GM12878 (cell line): ENCODE results near the gene ANKRD45. TPM values are rescaled to one million over a fixed set of nuclear protein-coding genes. Genes with fewer than 3 reads are reported as not detected.

ENCODE experiments used
- ATAC-seq: fragments of 200-7000 bp; cut with Tn5 transposase; 3 replicates; pipeline ENCODE4 v1.9.1; 2020; ENCODE audit warnings: mild to moderate bottlenecking, moderate library complexity
- BruUV-seq: library from RNA; stranded (reverse); fragments of 400-500 nt; replicated peaks from 2 replicates; lab custom pipeline; 2021; lab: Mats Ljungman, UMichigan
- CTCF ChIA-PET: fragments of 300-600 bp; sonication (Branson Sonifier 250); formaldehyde crosslinking; extraction: SDS; loops from one replicate; lab custom pipeline; 2021; ENCODE audit warnings: inconsistent platforms; lab: Yijun Ruan, JAX
- POLR2A ChIA-PET: fragments of 350-600 bp; formaldehyde crosslinking; extraction: SDS; loops from one replicate; lab custom pipeline; 2021; ENCODE audit warnings: inconsistent platforms; lab: Charles Lee
- RAD21 ChIA-PET: fragments of 300-600 bp; sonication (Branson Sonifier 250); formaldehyde crosslinking; loops from one replicate; lab custom pipeline; 2023; ENCODE audit warnings: antibody characterized with exemption; ENCODE audit not compliant: unreplicated experiment; lab: Charles Lee
- SMC1A ChIA-PET: fragments of 300-600 bp; sonication (Branson Sonifier 250); formaldehyde crosslinking; loops from one replicate; lab custom pipeline; 2023; ENCODE audit not compliant: unreplicated experiment, uncharacterized antibody; lab: Charles Lee
- DNase-seq: peaks from one replicate; pipeline ENCODE4 v3.0.0-alpha.2; 2011; ENCODE audit warnings: low read depth, low spot score
- FAIRE-seq: peaks from 3 replicates; lab custom pipeline; 2011; peaks lifted over from hg19 to GRCh38; lab: Jason Lieb, UNC
- H2AFZ ChIP-seq: 2 replicates; pipeline ENCODE4 v1.6.0; 2011; ENCODE audit warnings: low read depth, low read length, control low read depth; ENCODE audit not compliant: control insufficient read depth
- H3K27ac ChIP-seq: 2 replicates; pipeline ENCODE4 v1.5.1; 2011; ENCODE audit warnings: control low read depth; ENCODE audit not compliant: control insufficient read depth, insufficient read depth
- H3K27me3 ChIP-seq, 2 experiments: replicated peaks in 1 of 2; 2 replicates each; pipeline versions ENCODE4 v1.6.0 to v1.6.1; 2011; ENCODE audit warnings: low read length in 1 of 2; ENCODE audit not compliant: control insufficient read depth in 2 of 2, insufficient read depth in 2 of 2
- H3K36me3 ChIP-seq, 2 experiments: 2 replicates each; pipeline ENCODE4 v1.5.1; 2011; ENCODE audit warnings: low read length in 1 of 2; ENCODE audit not compliant: control insufficient read depth in 2 of 2, insufficient read depth in 2 of 2
- H3K4me1 ChIP-seq: 2 replicates; pipeline ENCODE4 v1.6.1; 2011; ENCODE audit warnings: mild to moderate bottlenecking, low read length, moderate library complexity, mixed read lengths; ENCODE audit not compliant: control insufficient read depth, insufficient read depth
- H3K4me2 ChIP-seq: 2 replicates; pipeline ENCODE4 v1.6.0; 2011; ENCODE audit warnings: control low read depth; ENCODE audit not compliant: control insufficient read depth, insufficient read depth
- H3K4me3 ChIP-seq: fragments of 200-600 bp; sonication (generic); 2 replicates; pipeline ENCODE4 v1.5.1; 2016
- H3K79me2 ChIP-seq: 2 replicates; pipeline ENCODE4 v1.6.0; 2011; ENCODE audit warnings: low read length; ENCODE audit not compliant: control insufficient read depth, insufficient read depth
- H3K9ac ChIP-seq: 2 replicates; pipeline ENCODE4 v1.8.0; 2011; ENCODE audit warnings: low read length, control low read depth, mixed read lengths; ENCODE audit not compliant: control insufficient read depth, insufficient read depth
- H3K9me3 ChIP-seq: replicated peaks from 3 replicates; pipeline ENCODE4 v1.5.1; 2011; ENCODE audit warnings: mild to moderate bottlenecking, low read length; ENCODE audit not compliant: control insufficient read depth, insufficient read depth
- H4K20me1 ChIP-seq: 2 replicates; pipeline ENCODE4 v1.6.0; 2011; ENCODE audit not compliant: control insufficient read depth, insufficient read depth
- DPF2 ChIP-seq: fragments of 450-650 bp; IDR thresholded peaks from 2 replicates; pipeline ENCODE4 v1.6.1; 2017; ENCODE audit warnings: mild to moderate bottlenecking
- E2F4 ChIP-seq: IDR thresholded peaks from 2 replicates; pipeline ENCODE4 v1.6.1; 2012; ENCODE audit warnings: low read depth, low read length, improper control_type of control experiment
- E4F1 ChIP-seq: fragments of 450-650 bp; IDR thresholded peaks from 2 replicates; pipeline ENCODE4 v1.6.1; 2018; ENCODE audit warnings: borderline replicate concordance, mild to moderate bottlenecking; ENCODE audit not compliant: partially characterized antibody
- HDAC6 ChIP-seq: fragments of 200-600 bp; sonication (generic); IDR thresholded peaks from one replicate; pipeline ENCODE4 v1.8.0; 2017; ENCODE audit warnings: antibody characterized with exemption; ENCODE audit not compliant: unreplicated experiment
- NKRF ChIP-seq: fragments of 450-650 bp; conservative IDR thresholded peaks from 2 replicates; pipeline ENCODE4 v1.6.1; 2017; ENCODE audit warnings: mild to moderate bottlenecking, moderate library complexity
- PAX8 ChIP-seq: fragments of 450-650 bp; IDR thresholded peaks from 2 replicates; pipeline ENCODE4 v1.6.1; 2017; ENCODE audit warnings: mild to moderate bottlenecking, moderate library complexity
- POLR2AphosphoS5 ChIP-seq: IDR thresholded peaks from 2 replicates; pipeline ENCODE4 v1.6.1; 2011; ENCODE audit warnings: mild to moderate bottlenecking, low read length, inconsistent platforms
- RBBP5 ChIP-seq: fragments of 200-600 bp; sonication (generic); conservative IDR thresholded peaks from 2 replicates; pipeline ENCODE4 v1.6.1; 2016
- SKIL ChIP-seq: fragments of 450-650 bp; IDR thresholded peaks from 2 replicates; pipeline ENCODE4 v1.6.1; 2017; ENCODE audit warnings: mild to moderate bottlenecking, low read depth, inconsistent platforms; ENCODE audit not compliant: poor library complexity, severe bottlenecking
- SREBF1 ChIP-seq: IDR thresholded peaks from 2 replicates; pipeline ENCODE4 v1.6.1; 2012; ENCODE audit warnings: mild to moderate bottlenecking, low read length
- STAT1 ChIP-seq: fragments of 450-650 bp; conservative IDR thresholded peaks from 2 replicates; pipeline ENCODE4 v1.6.1; 2014; ENCODE audit warnings: antibody characterized with exemption, mild to moderate bottlenecking
- SUZ12 ChIP-seq: fragments of 200-600 bp; sonication (generic); IDR thresholded peaks from one replicate; pipeline ENCODE4 v1.6.1; 2018; ENCODE audit warnings: antibody characterized with exemption, mild to moderate bottlenecking; ENCODE audit not compliant: unreplicated experiment
- USF1 ChIP-seq: IDR thresholded peaks from 2 replicates; pipeline ENCODE4 v1.6.1; 2011; ENCODE audit warnings: borderline replicate concordance, low read depth, mild to moderate bottlenecking, moderate library complexity, mixed read lengths, low read length; ENCODE audit not compliant: insufficient read depth; ENCODE audit errors: extremely low read length
- WGBS: methylation state at CpG from one replicate; pipeline ENCODE4 v1.1.6; 2016; ENCODE audit warnings: low lambda C conversion rate; ENCODE audit not compliant: insufficient replicate concordance, insufficient coverage; ENCODE audit errors: missing lambda C conversion rate; 5-methylcytosine and 5-hydroxymethylcytosine counted together
- in situ Hi-C: fragments of 300-500 bp; cut with MboI; formaldehyde crosslinking; loops from 9 replicates; pipeline ENCODE4 v1.14.3; 2018; ENCODE audit warnings: mixed read lengths
- intact Hi-C: fragments of 100-400 bp; cut with micrococcal nuclease; formaldehyde crosslinking; loops from one replicate; pipeline ENCODE4 v1.14.2; 2022; ENCODE audit not compliant: unreplicated experiment
- polyA plus RNA-seq, 11 experiments: library from polyadenylated mRNA; depleted of rRNA in 4 of 11; unstranded in 6 of 11; stranded (reverse) in 5 of 11; fragments of >200 nt; fragmentation: Nextera tagmentation in 4 of 11; fragmentation: Illumina TruSeq in 1 of 11; extraction: Ambion mirVana in 4 of 11; extraction: Trizol in 1 of 11; gene quantifications; 1 replicate in 1 of 11; 2 replicates in 10 of 11; pipeline versions ENCODE4 v1.2.1 to v1.2.3, GENCODE V29; 2011 to 2016; ENCODE audit warnings: inconsistent platforms in 2 of 11, missing spikeins in 2 of 11, low read depth in 1 of 11
- total RNA-seq, 4 experiments: library from RNA; depleted of rRNA in 3 of 4; stranded (reverse); fragments of >200 nt in 3 of 4; fragmentation: Illumina TruSeq in 1 of 4; extraction: Trizol in 1 of 4; gene quantifications; 2 replicates each; pipeline versions ENCODE4 v1.2.1 to v1.2.3, GENCODE V29; 2013 to 2021

Gene ANKRD45
- total and polyA plus RNA-seq, 10 of the 15 experiments (the other 5 are each of a cell fraction or from before 2014, with no cell fraction given), result 0.04 to 0.15 (median 0.13) TPM; not detected in 5

GRCh38 chr1:173639102-173639501, 30.5 kb downstream of the ANKRD45 start:
- intact Hi-C loops, result no loop called here
- no peaks in the 10 kb centered on the region for H3K79me2 ChIP-seq
- no peak overlapping the region for H3K27ac ChIP-seq
- DNase-seq (no peak), FAIRE-seq (no peak), ATAC-seq (no peak)
- H3K4me2 ChIP-seq, result no peak overlapping the region
- H3K9ac ChIP-seq, result no peak overlapping the region
- in situ Hi-C loops, result no loop called here
- BruUV-seq, result no TSS peak
- ChIA-PET SMC1A (interaction anchor here (0.8 kb wide), 1 partner anchor 215 kb away, joined by 3 read pairs; no protein-coding TSS in a partner anchor), RAD21 (no interaction called here), POLR2A (no interaction called here), CTCF (no interaction called here)
- no peak overlapping the region for H2AFZ ChIP-seq
- no peak overlapping the region for H3K4me3 ChIP-seq
- H3K27me3 ChIP-seq, result no peaks in the 10 kb centered on the region; a peak in 1 of 4 replicates
- peaks cover 6% of the 10 kb centered on the region; the same call in 2 of the 3 replicates for H3K9me3 ChIP-seq
- WGBS, result 17% methylated on average over 2 of the region's 2 CpGs
- no peaks in the 10 kb centered on the region for H3K4me1 ChIP-seq
- H4K20me1 ChIP-seq, result no peaks in the 10 kb centered on the region
- no peaks in the 10 kb centered on the region for H3K36me3 ChIP-seq
- no peak for TF ChIP-seq E4F1
- no peak for TF ChIP-seq SUZ12
- no peak for TF ChIP-seq DPF2
- no peak for TF ChIP-seq SKIL
- TF ChIP-seq E2F4, result no peak
- TF ChIP-seq STAT1, result no peak
- TF ChIP-seq USF1, result no peak
- TF ChIP-seq RBBP5, result no peak
- no peak for TF ChIP-seq HDAC6
- TF ChIP-seq NKRF, result no peak
- no peak for TF ChIP-seq POLR2AphosphoS5
- no peak for TF ChIP-seq SREBF1
- TF ChIP-seq PAX8, result no peak
